CD1c-positive myeloid dendritic cell (primary cell): ENCODE data around the gene COL16A1.

Experiments used
- DNase-seq: peaks from one replicate; pipeline ENCODE4 v3.0.0-alpha.2; 2016; ENCODE audit errors: extremely low spot score

The COL16A1 gene

GRCh38 chr1:31665234-31665878, 38.5 kb downstream of the COL16A1 start:
- DNase-seq = no peak

- no peak for DNase-seq
These were observed 39.3 kb downstream of the COL16A1 start for GRCh38 chr1:31664528-31664927.

GRCh38 chr1:31663622-31664452, 40.0 kb downstream of the COL16A1 start:
- DNase-seq = peak; percentile 70

GRCh38 chr1:31662463-31662862, 41.4 kb downstream of the COL16A1 start:
- no peak for DNase-seq

GRCh38 chr1:31661856-31662255, 42.0 kb downstream of the COL16A1 start:
- DNase-seq = no peak

- no peak for DNase-seq
These were observed 42.9 kb downstream of the COL16A1 start for GRCh38 chr1:31660871-31661455.

GRCh38 chr1:31659889-31660288, 43.9 kb downstream of the COL16A1 start:
- no peak for DNase-seq

GRCh38 chr1:31658721-31659120, 45.1 kb downstream of the COL16A1 start:
- DNase-seq = no peak

GRCh38 chr1:31657972-31658510, 45.8 kb downstream of the COL16A1 start:
- no peak for DNase-seq

- DNase-seq = no peak
These were observed 46.6 kb downstream of the COL16A1 start for GRCh38 chr1:31657020-31657804.

- DNase-seq = no peak
These were observed 48.1 kb downstream of the COL16A1 start for GRCh38 chr1:31655756-31656155.

- DNase-seq = no peak
These were observed 48.7 kb downstream of the COL16A1 start for GRCh38 chr1:31655104-31655503.

- no peak for DNase-seq
These were observed 49.4 kb downstream of the COL16A1 start for GRCh38 chr1:31654474-31654776.

- DNase-seq = no peak
These were observed 49.9 kb downstream of the COL16A1 start for GRCh38 chr1:31653717-31654473.

- no peak for DNase-seq
These were observed 50.8 kb downstream of the COL16A1 start for GRCh38 chr1:31652891-31653499.

GRCh38 chr1:31651766-31652165, 52.1 kb downstream of the COL16A1 start:
- no peak for DNase-seq

GRCh38 chr1:31651089-31651420, 52.8 kb downstream of the COL16A1 start:
- DNase-seq = no peak

GRCh38 chr1:31650161-31651088, 53.4 kb downstream of the COL16A1 start:
- DNase-seq = no peak

- no peak for DNase-seq
These were observed 55.0 kb downstream of the COL16A1 start for GRCh38 chr1:31648641-31649357.
